Adrenal gland (tissue), 5 donors: ENCODE results near the gene D2HGDH.

Experiments used
- CTCF ChIP-seq, 6 experiments: fragments of 450-650 bp in 4 of 6; fragments of 200-600 bp in 2 of 6; sonication (generic) in 1 of 6; IDR thresholded peaks; 1 replicate in 5 of 6; 2 replicates in 1 of 6; pipeline versions ENCODE4 v1.5.1 to v1.8.0; 2016 to 2021; ENCODE audit warnings: antibody characterized with exemption in 6 of 6, mild to moderate bottlenecking in 2 of 6, moderate library complexity in 1 of 6
- POLR2A ChIP-seq, 2 donors: fragments of 450-650 bp; IDR thresholded peaks; one replicate each; pipeline ENCODE4 v1.6.1; 2017; ENCODE audit warnings: antibody characterized with exemption in 2 of 2, mild to moderate bottlenecking in 2 of 2, moderate library complexity in 1 of 2
- donor health status: DM: no; HTN: no; CAD: no.

GRCh38 chr2:241817126-241817820 lies 82.8 kb downstream of the D2HGDH start:
- TF ChIP-seq CTCF (IDR thresholded peaks at IDR 0.05) (no peak), POLR2A (IDR thresholded peaks at IDR 0.05) (no peak)
